GM12878 (cell line): ENCODE data around the gene ABCA2. TPM values are rescaled to one million over a fixed set of nuclear protein-coding genes. Genes with fewer than 3 reads are reported as not detected.

Experiments used
- ATF2 ChIP-seq: IDR thresholded peaks from 2 replicates; pipeline ENCODE4 v1.6.1; 2012; ENCODE audit warnings: low read length, inconsistent platforms
- ATF7 ChIP-seq: fragments of 450-650 bp; IDR thresholded peaks from 2 replicates; pipeline ENCODE4 v1.6.1; 2016; ENCODE audit warnings: low read depth, mild to moderate bottlenecking
- CEBPB ChIP-seq, 2 experiments: fragments of 150-350 bp in 1 of 2; IDR thresholded peaks; 2 replicates each; pipeline ENCODE4 v1.6.1; 2012 to 2014; ENCODE audit warnings: low read depth in 2 of 2, low read length in 2 of 2, borderline replicate concordance in 1 of 2, inconsistent platforms in 1 of 2
- CHD4 ChIP-seq: fragments of 200-600 bp; sonication (generic); IDR thresholded peaks from 2 replicates; pipeline ENCODE4 v1.6.1; 2016; ENCODE audit warnings: mild to moderate bottlenecking
- ESRRA ChIP-seq: IDR thresholded peaks from 2 replicates; pipeline ENCODE4 v1.6.1; 2012; ENCODE audit warnings: mild to moderate bottlenecking, low read length, improper control_type of control experiment
- FOXM1 ChIP-seq: IDR thresholded peaks from 2 replicates; pipeline ENCODE4 v1.6.1; 2012; ENCODE audit warnings: low read depth, mild to moderate bottlenecking, inconsistent platforms, low read length, moderate library complexity
- JUNB ChIP-seq: IDR thresholded peaks from 2 replicates; pipeline ENCODE4 v1.6.1; 2016; ENCODE audit warnings: antibody characterized with exemption, mild to moderate bottlenecking
- KLF5 ChIP-seq: fragments of 450-650 bp; IDR thresholded peaks from 2 replicates; pipeline ENCODE4 v1.6.1; 2014; ENCODE audit warnings: mild to moderate bottlenecking; ENCODE audit not compliant: partially characterized antibody
- MAX ChIP-seq: IDR thresholded peaks from 2 replicates; pipeline ENCODE4 v1.6.1; 2012; ENCODE audit warnings: low read depth, low read length, improper control_type of control experiment
- MEF2B ChIP-seq: fragments of 450-650 bp; IDR thresholded peaks from 2 replicates; pipeline ENCODE4 v1.6.1; 2018; ENCODE audit warnings: mild to moderate bottlenecking, moderate library complexity; ENCODE audit not compliant: partially characterized antibody, poor library complexity, severe bottlenecking
- MLLT1 ChIP-seq: fragments of 450-650 bp; IDR thresholded peaks from 2 replicates; pipeline ENCODE4 v1.6.1; 2016; ENCODE audit warnings: mild to moderate bottlenecking
- NKRF ChIP-seq: fragments of 450-650 bp; conservative IDR thresholded peaks from 2 replicates; pipeline ENCODE4 v1.6.1; 2017; ENCODE audit warnings: mild to moderate bottlenecking, moderate library complexity
- NR2C1 ChIP-seq: fragments of 450-650 bp; IDR thresholded peaks from 2 replicates; pipeline ENCODE4 v1.6.1; 2017; ENCODE audit warnings: antibody characterized with exemption, mild to moderate bottlenecking, moderate library complexity
- PBX3 ChIP-seq: IDR thresholded peaks from 2 replicates; pipeline ENCODE4 v1.6.1; 2011; ENCODE audit warnings: mild to moderate bottlenecking, low read depth, low read length, moderate library complexity; ENCODE audit not compliant: insufficient replicate concordance
- RELA ChIP-seq: fragments of 450-650 bp; IDR thresholded peaks from 2 replicates; pipeline ENCODE4 v1.8.0; 2014; ENCODE audit warnings: borderline replicate concordance; ENCODE audit not compliant: partially characterized antibody
- REST ChIP-seq: IDR thresholded peaks from 2 replicates; pipeline ENCODE4 v1.6.1; 2012; ENCODE audit warnings: mild to moderate bottlenecking, low read depth, low read length
- RUNX3 ChIP-seq: IDR thresholded peaks from 2 replicates; pipeline ENCODE4 v1.6.1; 2012; ENCODE audit warnings: low read length, inconsistent platforms
- SMARCA5 ChIP-seq: fragments of 450-650 bp; IDR thresholded peaks from 2 replicates; pipeline ENCODE4 v1.6.1; 2017; ENCODE audit warnings: mild to moderate bottlenecking
- SMC3 ChIP-seq: IDR thresholded peaks from 2 replicates; pipeline ENCODE4 v1.6.1; 2011; ENCODE audit warnings: low read length, improper control_type of control experiment, borderline replicate concordance
- TBL1XR1 ChIP-seq: IDR thresholded peaks from 2 replicates; pipeline ENCODE4 v1.6.1; 2012; ENCODE audit warnings: low read depth, low read length, improper control_type of control experiment
- ZNF24 ChIP-seq: fragments of 450-650 bp; IDR thresholded peaks from 2 replicates; pipeline ENCODE4 v1.6.1; 2017; ENCODE audit warnings: antibody characterized with exemption, mild to moderate bottlenecking
- polyA plus RNA-seq, 11 experiments: library from polyadenylated mRNA; depleted of rRNA in 4 of 11; unstranded in 6 of 11; stranded (reverse) in 5 of 11; fragments of >200 nt; fragmentation: Nextera tagmentation in 4 of 11; fragmentation: Illumina TruSeq in 1 of 11; extraction: Ambion mirVana in 4 of 11; extraction: Trizol in 1 of 11; gene quantifications; 1 replicate in 1 of 11; 2 replicates in 10 of 11; pipeline versions ENCODE4 v1.2.1 to v1.2.3, GENCODE V29; 2011 to 2016; ENCODE audit warnings: inconsistent platforms in 2 of 11, missing spikeins in 2 of 11, low read depth in 1 of 11
- total RNA-seq, 4 experiments: library from RNA; depleted of rRNA in 3 of 4; stranded (reverse); fragments of >200 nt in 3 of 4; fragmentation: Illumina TruSeq in 1 of 4; extraction: Trizol in 1 of 4; gene quantifications; 2 replicates each; pipeline versions ENCODE4 v1.2.1 to v1.2.3, GENCODE V29; 2013 to 2021

The ABCA2 gene
- total and polyA plus RNA-seq, 10 of the 15 experiments (the other 5 are each of a cell fraction or from before 2014, with no cell fraction given), result 0.13 to 2.6 (median 0.71) TPM; not detected in 2

- no peak for TF ChIP-seq ATF2
- no peak for TF ChIP-seq SMARCA5
- peak; percentile 31 for TF ChIP-seq KLF5
- TF ChIP-seq MEF2B, result no peak
- TF ChIP-seq JUNB, result no peak
- TF ChIP-seq NR2C1, result no peak
- no peak for TF ChIP-seq ATF7
- TF ChIP-seq REST, result no peak
- no peak for TF ChIP-seq PBX3
- TF ChIP-seq TBL1XR1, result no peak
- no peak for TF ChIP-seq SMC3
- TF ChIP-seq MAX, result no peak; the same call in 1 of the 2 replicates
- no peak for TF ChIP-seq CEBPB (IDR thresholded peaks at IDR 0.05; ENCODE audit: borderline replicate concordance in 1 of 2, low read depth in 2 of 2, low read length in 2 of 2)
- TF ChIP-seq RELA, result no peak
- no peak for TF ChIP-seq RUNX3
- TF ChIP-seq CHD4, result no peak
- no peak for TF ChIP-seq ZNF24
- peak; percentile 95 for TF ChIP-seq NKRF
- no peak for TF ChIP-seq FOXM1
- TF ChIP-seq MLLT1, result peak; percentile 43; the same call in 1 of the 2 replicates
- TF ChIP-seq ESRRA, result no peak
Observed at GRCh38 chr9:137070201-137070905, 42.3 kb upstream of the ABCA2 start, which contains the start of gene SAPCD2 (continued).
